ENCODE results near the gene BLOC1S1.

The BLOC1S1 gene

DNA sequence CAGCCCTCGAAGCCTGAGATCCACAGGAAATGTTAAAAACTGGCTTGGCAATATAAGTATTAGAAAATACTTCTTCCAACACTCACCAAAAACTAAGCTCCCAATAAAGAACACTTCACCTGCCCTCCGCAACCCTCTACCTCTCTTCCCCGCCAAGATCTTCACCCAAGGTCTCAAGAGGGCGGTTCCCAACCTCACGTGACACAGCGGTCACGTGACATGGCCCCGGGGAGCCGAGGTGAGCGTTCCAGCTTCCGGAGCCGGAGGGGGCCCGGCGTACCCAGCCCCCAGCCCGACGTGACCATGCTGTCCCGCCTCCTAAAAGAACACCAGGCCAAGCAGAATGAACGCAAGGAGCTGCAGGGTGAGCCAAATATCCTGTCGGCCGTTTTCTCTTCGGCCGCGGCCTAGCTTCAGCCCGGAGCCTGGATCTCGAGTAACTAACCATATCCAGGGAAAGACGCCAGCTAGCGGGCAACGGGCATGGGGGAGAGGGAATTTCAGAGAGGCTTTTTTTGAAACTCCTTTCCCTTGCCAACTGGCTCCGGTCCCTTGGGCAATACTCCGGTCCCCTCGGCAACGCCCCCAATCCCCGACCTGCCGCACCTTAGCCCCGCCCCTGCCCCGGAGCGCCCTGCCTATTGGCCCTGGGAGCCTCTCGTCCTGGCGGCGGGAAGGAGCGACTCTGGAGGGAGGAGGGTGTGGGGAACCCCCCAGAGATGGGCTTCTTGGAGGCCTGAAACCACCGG, at the start of gene BLOC1S1:
BLOC1S1 (plus strand) TSS at position 214 of the 749 bp plus-strand sequence; CDS start at position 220, 6 bp downstream.
- Histone ChIP-seq H3K27ac (peak within 1 kb of the TSS; percentile 96 to 98), H3K4me1 (peaks cover under 1 to 92% (median 75%) of the 10 kb centered on the region in 4 donors), H3K36me3 (no peaks in the 10 kb centered on the region), H3K4me3 (peak within 1 kb of the TSS; percentile 62 to 63), H3K27me3 (no peaks in the 10 kb centered on the region), H3K9me3 (no peaks in the 10 kb centered on the region)
- DNase-seq: peak; percentile 93 to 97
- intact Hi-C loops (cut with DNase I; ENCODE audit: low total_unique reads): no loop called here
- TF ChIP-seq, protein P1, sequence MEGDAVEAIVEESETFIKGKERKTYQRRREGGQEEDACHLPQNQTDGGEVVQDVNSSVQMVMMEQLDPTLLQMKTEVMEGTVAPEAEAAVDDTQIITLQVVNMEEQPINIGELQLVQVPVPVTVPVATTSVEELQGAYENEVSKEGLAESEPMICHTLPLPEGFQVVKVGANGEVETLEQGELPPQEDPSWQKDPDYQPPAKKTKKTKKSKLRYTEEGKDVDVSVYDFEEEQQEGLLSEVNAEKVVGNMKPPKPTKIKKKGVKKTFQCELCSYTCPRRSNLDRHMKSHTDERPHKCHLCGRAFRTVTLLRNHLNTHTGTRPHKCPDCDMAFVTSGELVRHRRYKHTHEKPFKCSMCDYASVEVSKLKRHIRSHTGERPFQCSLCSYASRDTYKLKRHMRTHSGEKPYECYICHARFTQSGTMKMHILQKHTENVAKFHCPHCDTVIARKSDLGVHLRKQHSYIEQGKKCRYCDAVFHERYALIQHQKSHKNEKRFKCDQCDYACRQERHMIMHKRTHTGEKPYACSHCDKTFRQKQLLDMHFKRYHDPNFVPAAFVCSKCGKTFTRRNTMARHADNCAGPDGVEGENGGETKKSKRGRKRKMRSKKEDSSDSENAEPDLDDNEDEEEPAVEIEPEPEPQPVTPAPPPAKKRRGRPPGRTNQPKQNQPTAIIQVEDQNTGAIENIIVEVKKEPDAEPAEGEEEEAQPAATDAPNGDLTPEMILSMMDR (IDR thresholded peaks at IDR 0.05): peak in 1 of 2 experiments; percentile 17

DNA sequence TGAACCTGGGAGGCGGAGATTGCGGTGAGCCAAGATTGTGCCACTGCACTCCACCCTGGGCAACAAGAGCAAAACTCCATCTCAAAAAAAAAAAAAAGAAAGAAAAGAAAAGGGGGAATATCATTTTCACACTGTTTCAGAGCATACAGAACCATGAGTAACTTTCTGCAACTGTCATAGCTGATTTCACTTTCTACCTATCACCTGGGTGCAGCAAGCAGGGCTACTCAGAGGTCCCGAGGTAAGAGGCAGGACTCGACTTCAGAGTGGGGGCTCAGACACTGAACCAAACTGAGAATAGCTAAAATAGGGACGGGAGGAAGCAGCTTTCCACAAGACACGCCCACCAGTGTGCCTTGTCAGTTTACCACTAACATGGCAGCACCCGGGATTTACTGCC, 49.3 kb upstream of the BLOC1S1 start:
- no peak for DNase-seq
- H3K9me3 ChIP-seq: no peaks in the 10 kb centered on the region
- no peak overlapping the region for H3K4me3 ChIP-seq
- H3K27me3 ChIP-seq: no peaks in the 10 kb centered on the region
- H3K27ac ChIP-seq: no peak overlapping the region
- TF ChIP-seq, protein P1 (IDR thresholded peaks at IDR 0.05): no peak
- intact Hi-C loops (cut with DNase I; ENCODE audit: low total_unique reads): no loop called here
- no peaks in the 10 kb centered on the region for H3K4me1 ChIP-seq
- H3K36me3 ChIP-seq: no peaks in the 10 kb centered on the region

DNA sequence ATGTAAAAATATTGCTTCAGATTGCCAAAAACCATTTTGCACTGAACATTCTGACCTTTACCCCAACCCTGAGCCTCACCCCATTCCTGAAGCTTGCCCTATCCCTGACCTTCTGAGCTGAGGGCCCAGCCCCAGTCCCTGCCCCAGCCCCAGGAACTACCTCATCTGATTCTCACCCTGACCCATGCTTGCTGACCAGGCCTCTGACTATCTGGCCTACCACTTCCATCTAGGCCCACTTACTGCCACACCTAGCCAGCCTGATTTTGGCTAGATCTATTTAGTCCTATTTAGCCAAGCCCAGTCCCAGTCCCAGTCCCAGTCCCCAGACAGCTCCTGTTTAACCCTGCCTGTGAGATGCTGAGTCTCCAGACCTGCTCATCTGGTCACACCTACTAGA, 45.6 kb upstream of the BLOC1S1 start:
- H3K9me3 ChIP-seq: no peaks in the 10 kb centered on the region
- peak in 1 of 2 donors; percentile 25 for DNase-seq
- intact Hi-C loops (cut with DNase I; ENCODE audit: low total_unique reads): no loop called here
- no peak overlapping the region for H3K4me3 ChIP-seq
- no peaks in the 10 kb centered on the region for H3K27me3 ChIP-seq
- no peaks in the 10 kb centered on the region for H3K4me1 ChIP-seq
- H3K36me3 ChIP-seq: no peaks in the 10 kb centered on the region
- TF ChIP-seq, protein P1 (IDR thresholded peaks at IDR 0.05): no peak
- H3K27ac ChIP-seq: no peak overlapping the region

- no peaks in the 10 kb centered on the region for H3K4me1 ChIP-seq
- no peaks in the 10 kb centered on the region for H3K36me3 ChIP-seq
- no peaks in the 10 kb centered on the region for H3K27me3 ChIP-seq
- intact Hi-C loops (cut with DNase I; ENCODE audit: low total_unique reads): no loop called here
- H3K4me3 ChIP-seq: no peak overlapping the region
- peak in 1 of 2 donors; percentile 16 for DNase-seq
- TF ChIP-seq, protein P1 (IDR thresholded peaks at IDR 0.05): no peak
- H3K27ac ChIP-seq: no peak overlapping the region
- no peaks in the 10 kb centered on the region for H3K9me3 ChIP-seq
Measured at GRCh38 chr12:55671746-55672145, 44.1 kb upstream of the BLOC1S1 start.

- intact Hi-C loops (cut with DNase I; ENCODE audit: low total_unique reads): no loop called here
- TF ChIP-seq, protein P1 (IDR thresholded peaks at IDR 0.05): no peak
- no peaks in the 10 kb centered on the region for H3K9me3 ChIP-seq
- H3K4me1 ChIP-seq: no peaks in the 10 kb centered on the region
- H3K27ac ChIP-seq: no peak overlapping the region
- no peak overlapping the region for H3K4me3 ChIP-seq
- H3K36me3 ChIP-seq: no peaks in the 10 kb centered on the region
- DNase-seq: no peak
- H3K27me3 ChIP-seq: no peaks in the 10 kb centered on the region
Measured at GRCh38 chr12:55673638-55674037, 42.2 kb upstream of the BLOC1S1 start.
